OCI-LY7 (cell line): ENCODE results near the gene ABCA5.

ENCODE experiments used
- EZH2phosphoT487 ChIP-seq: fragments of 200-600 bp; sonication (generic); IDR thresholded peaks from 2 replicates; pipeline ENCODE4 v1.6.1; 2018; ENCODE audit warnings: low read depth, borderline replicate concordance, mild to moderate bottlenecking, mixed run types, antibody characterized with exemption, low read length, moderate library complexity, mixed read lengths
- TF ChIP-seq, protein P1 (sequence below): fragments of 200-600 bp; sonication (generic); conservative IDR thresholded peaks from 2 replicates; pipeline ENCODE4 v1.5.1; 2014; ENCODE audit warnings: mild to moderate bottlenecking, antibody characterized with exemption, low read length, moderate library complexity, mixed read lengths

DNA sequence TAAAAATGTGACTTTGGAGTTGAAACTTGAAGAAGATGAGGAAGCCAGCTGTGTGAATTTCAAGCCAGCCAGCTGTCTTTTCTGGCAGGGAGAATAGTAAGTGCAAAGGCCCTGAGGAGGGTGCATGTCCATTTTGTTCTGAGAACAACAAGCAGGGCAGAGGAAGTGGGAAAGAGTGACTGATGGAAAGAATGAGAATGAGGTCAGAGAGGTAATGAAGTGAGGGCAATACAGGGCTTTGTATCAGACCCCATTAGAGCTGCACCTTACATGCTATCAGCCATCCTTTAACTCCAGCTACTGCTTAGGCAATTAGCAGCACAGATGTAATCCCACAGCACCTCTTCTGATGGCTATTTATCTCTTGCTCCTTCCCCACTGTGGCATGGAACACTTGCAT is 34.2 kb upstream of the ABCA5 start:
- TF ChIP-seq, protein P1, sequence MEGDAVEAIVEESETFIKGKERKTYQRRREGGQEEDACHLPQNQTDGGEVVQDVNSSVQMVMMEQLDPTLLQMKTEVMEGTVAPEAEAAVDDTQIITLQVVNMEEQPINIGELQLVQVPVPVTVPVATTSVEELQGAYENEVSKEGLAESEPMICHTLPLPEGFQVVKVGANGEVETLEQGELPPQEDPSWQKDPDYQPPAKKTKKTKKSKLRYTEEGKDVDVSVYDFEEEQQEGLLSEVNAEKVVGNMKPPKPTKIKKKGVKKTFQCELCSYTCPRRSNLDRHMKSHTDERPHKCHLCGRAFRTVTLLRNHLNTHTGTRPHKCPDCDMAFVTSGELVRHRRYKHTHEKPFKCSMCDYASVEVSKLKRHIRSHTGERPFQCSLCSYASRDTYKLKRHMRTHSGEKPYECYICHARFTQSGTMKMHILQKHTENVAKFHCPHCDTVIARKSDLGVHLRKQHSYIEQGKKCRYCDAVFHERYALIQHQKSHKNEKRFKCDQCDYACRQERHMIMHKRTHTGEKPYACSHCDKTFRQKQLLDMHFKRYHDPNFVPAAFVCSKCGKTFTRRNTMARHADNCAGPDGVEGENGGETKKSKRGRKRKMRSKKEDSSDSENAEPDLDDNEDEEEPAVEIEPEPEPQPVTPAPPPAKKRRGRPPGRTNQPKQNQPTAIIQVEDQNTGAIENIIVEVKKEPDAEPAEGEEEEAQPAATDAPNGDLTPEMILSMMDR: no peak
- TF ChIP-seq EZH2phosphoT487: no peak
